Hepatocyte (in vitro differentiated cells): Measurements from ENCODE around the gene CBLN3. TPM values are rescaled to one million over a fixed set of nuclear protein-coding genes. Genes with fewer than 3 reads are reported as not detected.
"Not testable (repeated sequence)": the region's sequence is repeated elsewhere in the genome, so short reads cannot be mapped to it uniquely, and the experiment has no call there.

Experiments used
- DNase-seq: peaks from one replicate; pipeline ENCODE4 v3.0.0-alpha.2; 2016; ENCODE audit warnings: low spot score
- H2AFZ ChIP-seq: fragments of 200-600 bp; sonication (generic); 2 replicates; pipeline ENCODE4 v1.6.0; 2016; ENCODE audit warnings: antibody characterized with exemption, mild to moderate bottlenecking
- H3K27ac ChIP-seq: fragments of 200-600 bp; sonication (generic); 2 replicates; pipeline ENCODE4 v1.5.1; 2016; ENCODE audit warnings: mild to moderate bottlenecking
- H3K27me3 ChIP-seq: fragments of 200-600 bp; sonication (generic); 2 replicates; pipeline ENCODE4 v1.6.1; 2016
- H3K36me3 ChIP-seq: fragments of 200-600 bp; sonication (generic); replicated peaks from 2 replicates; pipeline ENCODE4 v1.5.1; 2016; ENCODE audit warnings: low read depth; ENCODE audit not compliant: insufficient read depth
- H3K4me1 ChIP-seq: fragments of 200-600 bp; sonication (generic); 2 replicates; pipeline ENCODE4 v1.5.1; 2016; ENCODE audit warnings: mild to moderate bottlenecking, moderate library complexity; ENCODE audit not compliant: insufficient read depth
- H3K4me2 ChIP-seq: fragments of 200-600 bp; sonication (generic); 2 replicates; pipeline ENCODE4 v1.6.0; 2016
- H3K4me3 ChIP-seq: fragments of 200-600 bp; sonication (generic); 2 replicates; pipeline ENCODE4 v1.5.1; 2016; ENCODE audit warnings: mild to moderate bottlenecking
- H3K79me2 ChIP-seq: fragments of 200-600 bp; sonication (generic); 2 replicates; pipeline ENCODE4 v1.6.0; 2017; ENCODE audit warnings: mild to moderate bottlenecking
- H3K9me2 ChIP-seq: fragments of 200-600 bp; sonication (generic); replicated peaks from 2 replicates; pipeline ENCODE4 v1.6.0; 2017; ENCODE audit warnings: mild to moderate bottlenecking; ENCODE audit not compliant: insufficient read depth
- H3K9me3 ChIP-seq: fragments of 200-600 bp; sonication (generic); 2 replicates; pipeline ENCODE4 v1.5.1; 2016; ENCODE audit warnings: low read depth, mild to moderate bottlenecking
- H4K20me1 ChIP-seq: fragments of 200-600 bp; sonication (generic); 2 replicates; pipeline ENCODE4 v1.6.0; 2016; ENCODE audit warnings: mild to moderate bottlenecking; ENCODE audit not compliant: insufficient read depth, poor library complexity, severe bottlenecking
- CTCF ChIP-seq: fragments of 200-600 bp; sonication (generic); IDR thresholded peaks from 2 replicates; pipeline ENCODE4 v1.5.1; 2016; ENCODE audit warnings: antibody characterized with exemption, mild to moderate bottlenecking; ENCODE audit not compliant: poor library complexity
- EZH2 ChIP-seq: fragments of 200-600 bp; sonication (generic); IDR thresholded peaks from 2 replicates; pipeline ENCODE4 v1.6.1; 2016; ENCODE audit warnings: antibody characterized with exemption, mild to moderate bottlenecking, borderline replicate concordance
- EZH2phosphoT487 ChIP-seq: fragments of 200-600 bp; sonication (generic); IDR thresholded peaks from one replicate; pipeline ENCODE4 v1.6.1; 2018; ENCODE audit warnings: antibody characterized with exemption, mild to moderate bottlenecking, low read depth, moderate library complexity; ENCODE audit not compliant: unreplicated experiment, severe bottlenecking
- WGBS: methylation state at CpG from one replicate; pipeline ENCODE4 v1.1.6; 2016; ENCODE audit warnings: low lambda C conversion rate; ENCODE audit errors: missing lambda C conversion rate; 5-methylcytosine and 5-hydroxymethylcytosine counted together
- polyA plus RNA-seq: library from polyadenylated mRNA; unstranded; fragments of >200 nt; fragmentation: Nextera tagmentation; extraction: Ambion mirVana; gene quantifications from 2 replicates; pipeline ENCODE4 v1.2.1, GENCODE V29; 2016
- total RNA-seq: library from RNA; depleted of rRNA; stranded (reverse); fragments of >200 nt; gene quantifications from 2 replicates; pipeline ENCODE4 v1.2.3, GENCODE V29; 2014

CBLN3 gene
- total and polyA plus RNA-seq, 2 experiments from 2014 or later, result 0.99 to 2.2 TPM

- peak overlapping the region; percentile 54 for H3K4me2 ChIP-seq
- no peaks in the 10 kb centered on the region for H4K20me1 ChIP-seq
- H3K27ac ChIP-seq, result peak overlapping the region; percentile 82
Measured at GRCh38 chr14:24388474-24389179, 40.8 kb downstream of the CBLN3 start.

GRCh38 chr14:24387579-24387978, 41.9 kb downstream of the CBLN3 start:
- 92% methylated on average over 5 of the region's 5 CpGs for WGBS
- not testable (repeated sequence) for H3K9me2 ChIP-seq, H3K4me3 ChIP-seq, H3K4me2 ChIP-seq, DNase-seq, H4K20me1 ChIP-seq, H2AFZ ChIP-seq, H3K9me3 ChIP-seq, H3K27me3 ChIP-seq, H3K79me2 ChIP-seq, H3K36me3 ChIP-seq
- Histone ChIP-seq H3K27ac (peak overlapping the region; percentile 82), H3K4me1 (peaks cover 20% of the 10 kb centered on the region)

More at GRCh38 chr14:24388474-24389179, 40.8 kb downstream of the CBLN3 start:
- TF ChIP-seq EZH2, result no peak
- TF ChIP-seq CTCF, result no peak
- H2AFZ ChIP-seq, result no peak overlapping the region
- WGBS, result 58% methylated on average over 2 of the region's 2 CpGs
- H3K4me1 ChIP-seq, result peaks cover 25% of the 10 kb centered on the region
- no peak overlapping the region for H3K4me3 ChIP-seq
- DNase-seq, result no peak
- H3K9me2 ChIP-seq, result no peaks in the 10 kb centered on the region
- no peaks in the 10 kb centered on the region for H3K9me3 ChIP-seq
- no peaks in the 10 kb centered on the region for H3K27me3 ChIP-seq
- H3K79me2 ChIP-seq, result no peaks in the 10 kb centered on the region
- H3K36me3 ChIP-seq, result no peaks in the 10 kb centered on the region

GRCh38 chr14:24387009-24387345, 42.5 kb downstream of the CBLN3 start:
- Histone ChIP-seq H3K36me3 (no peaks in the 10 kb centered on the region), H3K9me3 (no peaks in the 10 kb centered on the region), H4K20me1 (no peaks in the 10 kb centered on the region), H3K79me2 (no peaks in the 10 kb centered on the region), H3K27ac (peak overlapping the region; percentile 29), H3K4me1 (peaks cover 14% of the 10 kb centered on the region), H3K4me2 (peak overlapping the region; percentile 42), H2AFZ (no peak overlapping the region), H3K9me2 (no peaks in the 10 kb centered on the region), H3K27me3 (no peaks in the 10 kb centered on the region), H3K4me3 (no peak overlapping the region)
- DNase-seq, result no peak
- 92% methylated on average over 2 of the region's 2 CpGs for WGBS
- TF ChIP-seq EZH2, result no peak
- no peak for TF ChIP-seq EZH2phosphoT487
- TF ChIP-seq CTCF, result no peak

- DNase-seq, result no peak
- Histone ChIP-seq H3K79me2 (no peaks in the 10 kb centered on the region), H3K27ac (no peak overlapping the region), H3K9me2 (no peaks in the 10 kb centered on the region), H3K36me3 (no peaks in the 10 kb centered on the region), H3K4me3 (no peak overlapping the region), H2AFZ (no peak overlapping the region), H3K9me3 (no peaks in the 10 kb centered on the region), H4K20me1 (no peaks in the 10 kb centered on the region), H3K4me1 (peaks cover 13% of the 10 kb centered on the region), H3K27me3 (no peaks in the 10 kb centered on the region), H3K4me2 (no peak overlapping the region)
- 80% methylated on average over 4 of the region's 4 CpGs for WGBS
- no peak for TF ChIP-seq CTCF
- TF ChIP-seq EZH2phosphoT487, result no peak
Measured at GRCh38 chr14:24385524-24385923, 43.9 kb downstream of the CBLN3 start.
